Measurements from ENCODE around the gene TRIO. TPM values are rescaled to one million over a fixed set of nuclear protein-coding genes. Genes with fewer than 3 reads are reported as not detected.

Gene TRIO
- total and polyA plus RNA-seq, 7 donors, result 18.5 to 77.5 (median 35.0) TPM

DNA sequence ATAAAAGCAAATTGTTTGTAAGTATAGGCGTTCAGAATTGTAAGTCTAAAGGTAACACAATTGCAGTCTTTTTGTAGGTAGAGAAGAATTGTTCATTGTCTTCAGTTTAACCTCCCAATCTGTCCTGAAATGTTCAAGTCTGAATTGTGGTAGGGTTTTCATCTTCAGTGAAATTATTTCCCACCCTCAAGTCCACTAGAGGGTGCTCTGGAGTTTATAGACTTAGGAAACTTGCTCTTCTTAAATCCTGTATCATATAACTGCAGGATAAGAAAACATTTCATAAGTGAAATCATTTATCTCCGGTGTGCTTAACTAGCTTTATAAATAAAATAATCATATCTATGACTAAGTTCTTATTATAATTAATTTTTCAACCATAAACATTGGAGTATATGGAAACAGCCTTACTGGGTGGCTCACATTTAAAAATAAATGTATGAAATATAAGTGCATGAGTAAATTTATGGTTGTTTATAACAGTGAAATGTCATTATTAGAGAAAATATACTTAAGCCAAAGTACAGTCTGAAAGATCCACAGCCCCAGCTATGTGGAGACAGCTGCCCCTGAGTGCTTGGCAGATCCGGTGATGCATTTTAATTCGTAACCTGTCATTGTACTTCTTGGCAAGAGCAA, 256.0 kb downstream of the TRIO start:
- Histone ChIP-seq H3K27ac (no peak overlapping the region), H3K36me3 (ENCODE audit: insufficient read depth in 1 of 2, low read depth in 1 of 2) (peaks cover 0 to 60% of the 10 kb centered on the region in 2 donors), H3K27me3 (ENCODE audit: insufficient read depth in 3 of 3, low read length in 2 of 3) (no peaks in the 10 kb centered on the region), H3K4me3 (no peak overlapping the region), H3K4me1 (no peaks in the 10 kb centered on the region), H3K9me3 (no peaks in the 10 kb centered on the region)
- WGBS, 3 donors, result 43 to 53% (median 44%) methylated on average over 4 of the region's 4 CpGs
- intact Hi-C loops (cut with DNase I), result loop anchor here in 1 of 2 donors (2.0 to 10.0 kb wide), 2 partner anchors 248 to 616 kb away; no protein-coding TSS in a partner anchor
- DNase-seq (no peak), ATAC-seq (peak in 3 of 4 donors; percentile 57 to 80 (median 61))
- TF ChIP-seq, protein P1, sequence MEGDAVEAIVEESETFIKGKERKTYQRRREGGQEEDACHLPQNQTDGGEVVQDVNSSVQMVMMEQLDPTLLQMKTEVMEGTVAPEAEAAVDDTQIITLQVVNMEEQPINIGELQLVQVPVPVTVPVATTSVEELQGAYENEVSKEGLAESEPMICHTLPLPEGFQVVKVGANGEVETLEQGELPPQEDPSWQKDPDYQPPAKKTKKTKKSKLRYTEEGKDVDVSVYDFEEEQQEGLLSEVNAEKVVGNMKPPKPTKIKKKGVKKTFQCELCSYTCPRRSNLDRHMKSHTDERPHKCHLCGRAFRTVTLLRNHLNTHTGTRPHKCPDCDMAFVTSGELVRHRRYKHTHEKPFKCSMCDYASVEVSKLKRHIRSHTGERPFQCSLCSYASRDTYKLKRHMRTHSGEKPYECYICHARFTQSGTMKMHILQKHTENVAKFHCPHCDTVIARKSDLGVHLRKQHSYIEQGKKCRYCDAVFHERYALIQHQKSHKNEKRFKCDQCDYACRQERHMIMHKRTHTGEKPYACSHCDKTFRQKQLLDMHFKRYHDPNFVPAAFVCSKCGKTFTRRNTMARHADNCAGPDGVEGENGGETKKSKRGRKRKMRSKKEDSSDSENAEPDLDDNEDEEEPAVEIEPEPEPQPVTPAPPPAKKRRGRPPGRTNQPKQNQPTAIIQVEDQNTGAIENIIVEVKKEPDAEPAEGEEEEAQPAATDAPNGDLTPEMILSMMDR (IDR thresholded peaks at IDR 0.05), result peak; percentile 66

- H3K4me1 ChIP-seq, result no peaks in the 10 kb centered on the region
- H3K27ac ChIP-seq, result no peak overlapping the region
- ATAC-seq (peak in 3 of 4 donors; percentile 39 to 56 (median 42)), DNase-seq (no peak)
- TF ChIP-seq, protein P1 (IDR thresholded peaks at IDR 0.05), result no peak
- peaks cover 0 to 58% of the 10 kb centered on the region in 2 donors for H3K36me3 ChIP-seq (ENCODE audit: insufficient read depth in 1 of 2, low read depth in 1 of 2)
- 70 to 78% (median 70%) methylated on average over 2 of the region's 2 CpGs for WGBS, 3 donors
- intact Hi-C loops (cut with DNase I), result loop anchor here in 1 of 2 donors (5.0 kb wide), 1 partner anchor 247 kb away; no protein-coding TSS in a partner anchor
- H3K9me3 ChIP-seq, result no peaks in the 10 kb centered on the region
- no peak overlapping the region for H3K4me3 ChIP-seq
- no peaks in the 10 kb centered on the region for H3K27me3 ChIP-seq (ENCODE audit: insufficient read depth in 3 of 3, low read length in 2 of 3)
Observed at GRCh38 chr5:14400085-14400484, 256.9 kb downstream of the TRIO start.

- Histone ChIP-seq H3K4me3 (no peak overlapping the region), H3K27me3 (ENCODE audit: insufficient read depth in 3 of 3, low read length in 2 of 3) (no peaks in the 10 kb centered on the region), H3K27ac (no peak overlapping the region), H3K36me3 (ENCODE audit: insufficient read depth in 1 of 2, low read depth in 1 of 2) (peaks cover 0 to 58% of the 10 kb centered on the region in 2 donors), H3K4me1 (no peaks in the 10 kb centered on the region), H3K9me3 (no peaks in the 10 kb centered on the region)
- ATAC-seq (no peak), DNase-seq (no peak)
- WGBS, 3 donors, result 85 to 89% (median 87%) methylated on average over 5 of the region's 5 CpGs
- TF ChIP-seq, protein P1 (IDR thresholded peaks at IDR 0.05), result no peak
- intact Hi-C loops (cut with DNase I), result loop anchor here in 1 of 2 donors (5.0 kb wide), 1 partner anchor 247 kb away; no protein-coding TSS in a partner anchor
Observed at GRCh38 chr5:14400611-14401010, 257.5 kb downstream of the TRIO start.

GRCh38 chr5:14401639-14402038, 258.5 kb downstream of the TRIO start:
- TF ChIP-seq, protein P1 (IDR thresholded peaks at IDR 0.05), result no peak
- intact Hi-C loops (cut with DNase I), result loop anchor here in 1 of 2 donors (5.0 kb wide), 1 partner anchor 246 kb away; no protein-coding TSS in a partner anchor
- DNase-seq, result no peak
- WGBS, 3 donors, result 60 to 69% (median 61%) methylated on average over 3 of the region's 3 CpGs
- no peak for ATAC-seq
- H3K4me3 ChIP-seq, result no peak overlapping the region
- H3K9me3 ChIP-seq, result no peaks in the 10 kb centered on the region
- peaks cover 0 to 58% of the 10 kb centered on the region in 2 donors for H3K36me3 ChIP-seq (ENCODE audit: insufficient read depth in 1 of 2, low read depth in 1 of 2)
- H3K27ac ChIP-seq, result no peak overlapping the region
- no peaks in the 10 kb centered on the region for H3K4me1 ChIP-seq
- H3K27me3 ChIP-seq (ENCODE audit: insufficient read depth in 3 of 3, low read length in 2 of 3), result no peaks in the 10 kb centered on the region

All from psoas muscle (tissue), 8 donors.